Inferior parietal cortex (tissue), 1 donor: Measurements from ENCODE around the gene JAKMIP3.

Experiments
- DNase-seq: peaks from one replicate; pipeline ENCODE4 v3.0.0-alpha.2; 2016; ENCODE audit errors: extremely low spot score

The JAKMIP3 gene

DNA sequence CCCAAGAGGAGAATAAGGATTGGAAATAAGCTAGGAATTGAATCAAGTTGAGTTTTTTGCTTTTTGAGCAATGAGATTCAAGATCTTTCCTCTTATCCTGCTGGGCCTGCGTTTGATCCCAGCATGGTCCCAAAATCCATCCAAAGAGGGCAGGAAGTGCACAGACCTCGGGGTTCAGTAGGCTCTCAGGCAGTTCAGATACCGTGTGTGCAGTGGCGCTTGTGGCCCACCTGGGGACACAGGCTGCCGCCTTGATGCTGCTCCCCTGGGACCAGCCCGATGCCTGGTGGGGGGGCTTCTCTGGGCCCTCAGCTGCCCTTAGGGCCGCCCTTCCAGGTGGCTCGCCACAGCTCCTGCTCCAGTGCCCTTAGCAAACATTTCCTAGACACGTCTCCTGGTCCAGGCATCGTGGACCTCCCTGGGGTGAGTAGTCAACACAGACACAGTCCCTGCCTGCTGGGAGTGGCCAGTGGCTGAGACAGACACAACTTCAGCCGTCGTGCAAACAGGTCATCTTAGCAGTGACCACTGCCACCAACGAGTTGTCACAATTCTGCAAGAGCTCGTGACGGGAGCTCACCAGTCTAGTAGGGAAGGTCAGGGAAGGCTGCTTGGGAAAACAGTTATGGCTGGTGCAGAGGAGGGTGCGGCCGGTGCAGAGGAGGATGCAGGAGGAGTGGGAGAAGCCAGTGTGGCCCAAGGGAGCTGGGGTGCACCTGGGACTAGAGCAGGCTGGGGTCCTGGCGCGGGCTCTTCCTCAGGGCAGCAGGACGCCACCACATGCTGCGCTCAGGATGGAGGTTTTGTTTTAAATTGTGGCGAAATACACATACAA is 21.7 kb upstream of the JAKMIP3 start:
- DNase-seq, result no peak

DNA sequence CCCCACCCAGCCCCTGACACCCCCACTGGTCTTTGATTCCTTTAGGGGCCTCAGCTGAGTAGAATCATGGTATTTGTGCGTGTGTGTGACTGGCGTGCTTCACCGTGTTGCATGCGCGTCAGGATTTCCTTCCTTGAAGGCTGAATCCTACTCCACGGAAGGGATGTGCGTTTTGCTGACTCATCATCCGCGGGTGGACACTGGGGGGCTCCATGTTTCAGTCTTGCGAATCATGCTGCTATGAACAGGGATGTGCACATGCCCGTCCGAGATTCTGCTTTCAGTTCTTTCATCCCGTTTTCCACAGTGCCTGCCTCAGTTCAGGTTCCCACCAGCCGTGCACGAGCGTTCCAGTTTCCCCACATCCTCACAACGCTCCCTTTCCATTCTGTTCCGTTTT is 20.9 kb upstream of the JAKMIP3 start:
- peak; percentile 34 for DNase-seq

DNA sequence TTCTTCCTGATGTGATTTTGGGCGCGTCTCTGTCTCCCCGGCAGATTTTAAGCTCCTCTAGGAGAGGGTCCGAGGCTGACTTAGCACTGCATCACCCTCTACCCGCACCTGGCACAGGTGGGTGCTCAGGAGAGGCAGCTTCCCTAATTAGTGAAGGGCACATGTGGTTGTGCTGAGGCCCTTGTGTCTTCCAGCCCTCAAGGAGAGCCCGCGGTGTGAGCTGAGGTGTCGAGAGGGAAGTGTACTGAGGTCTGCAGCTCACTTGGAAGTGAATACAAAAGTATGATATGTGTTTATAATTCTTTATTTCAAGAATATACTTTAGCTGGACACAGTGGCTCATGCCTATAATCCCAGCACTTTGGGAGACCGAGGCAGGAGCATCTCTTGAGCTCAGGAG is 20.4 kb upstream of the JAKMIP3 start:
- DNase-seq, result no peak

DNA sequence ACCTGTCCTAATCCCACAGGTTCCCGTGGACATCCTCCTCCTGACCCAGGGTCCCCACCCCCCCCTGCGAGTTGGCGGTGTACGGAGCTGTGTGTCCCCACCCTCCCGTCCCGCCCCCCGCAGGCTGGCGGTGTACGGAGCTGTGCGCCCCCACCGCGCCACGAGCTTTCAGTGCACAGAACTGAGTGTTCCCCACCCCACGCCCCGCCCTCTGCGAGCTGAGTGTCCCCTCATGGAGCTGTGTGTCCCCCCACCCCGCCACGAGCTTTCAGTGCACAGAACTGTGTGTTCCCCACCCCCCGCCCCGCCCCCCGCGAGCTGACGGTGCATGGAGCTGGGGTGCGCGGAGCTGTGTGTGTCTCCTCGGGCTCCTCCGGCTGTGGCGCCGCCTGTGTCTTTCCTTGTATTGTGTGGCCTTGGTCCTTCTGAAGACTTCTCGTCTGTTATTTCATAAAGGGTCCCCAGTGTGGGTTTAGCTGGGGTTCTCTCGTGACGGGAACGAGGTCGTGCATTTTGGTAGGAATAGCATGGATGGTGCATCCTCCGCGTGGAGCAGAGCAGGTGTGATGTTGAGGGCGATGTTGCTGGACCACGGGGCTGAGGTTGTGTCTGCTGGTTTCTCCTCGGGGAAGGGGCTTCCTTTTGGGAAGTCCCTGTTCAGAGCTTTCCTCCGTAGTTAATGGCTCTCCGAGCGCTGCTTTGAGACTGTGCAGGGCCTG is 18.0 kb upstream of the JAKMIP3 start:
- DNase-seq, result no peak

DNA sequence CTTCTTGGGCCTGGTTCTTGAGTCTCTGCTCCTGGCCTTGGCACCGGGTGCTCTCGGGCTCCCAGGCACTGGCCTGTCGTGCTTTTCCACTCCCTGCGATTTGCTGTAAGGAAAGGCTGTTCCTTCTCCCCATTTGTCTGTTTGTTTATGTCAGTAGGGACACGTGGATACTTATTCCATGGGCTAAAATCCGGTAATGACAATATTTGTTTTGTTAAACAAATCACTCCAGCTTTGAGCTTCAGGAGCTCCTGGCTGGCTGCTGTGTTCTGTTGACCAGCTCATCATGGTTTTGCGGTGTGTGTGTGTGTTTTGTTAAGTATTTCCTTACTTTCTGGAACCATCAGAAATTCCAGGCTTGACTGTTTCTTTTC is 17.5 kb upstream of the JAKMIP3 start:
- no peak for DNase-seq

GRCh38 chr10:132050191-132050590 is 15.6 kb upstream of the JAKMIP3 start:
- no peak for DNase-seq

- no peak for DNase-seq
Measured at GRCh38 chr10:132052124-132052523, 13.6 kb upstream of the JAKMIP3 start.

DNA sequence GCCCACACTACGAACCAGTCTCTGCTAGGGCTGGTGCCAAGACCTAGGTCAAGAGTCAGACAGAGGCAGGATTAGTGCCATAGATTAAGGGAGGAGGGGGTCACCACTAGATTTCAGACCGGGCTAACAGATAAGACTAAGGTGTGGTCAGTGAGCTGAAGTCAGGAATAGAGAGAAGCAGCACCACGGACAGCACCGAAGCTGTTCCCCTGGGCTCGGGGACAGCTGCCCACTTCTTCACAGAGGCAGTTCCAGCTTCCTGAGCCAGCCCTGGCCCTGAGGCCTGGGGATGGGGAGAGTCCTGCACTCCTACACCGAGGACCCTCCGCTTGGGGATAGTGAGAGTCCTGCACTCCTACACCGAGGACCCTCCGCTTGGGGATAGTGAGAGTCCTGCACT is 11.2 kb upstream of the JAKMIP3 start:
- DNase-seq, result no peak

- no peak for DNase-seq
Measured at GRCh38 chr10:132055616-132056015, 10.1 kb upstream of the JAKMIP3 start.

DNA sequence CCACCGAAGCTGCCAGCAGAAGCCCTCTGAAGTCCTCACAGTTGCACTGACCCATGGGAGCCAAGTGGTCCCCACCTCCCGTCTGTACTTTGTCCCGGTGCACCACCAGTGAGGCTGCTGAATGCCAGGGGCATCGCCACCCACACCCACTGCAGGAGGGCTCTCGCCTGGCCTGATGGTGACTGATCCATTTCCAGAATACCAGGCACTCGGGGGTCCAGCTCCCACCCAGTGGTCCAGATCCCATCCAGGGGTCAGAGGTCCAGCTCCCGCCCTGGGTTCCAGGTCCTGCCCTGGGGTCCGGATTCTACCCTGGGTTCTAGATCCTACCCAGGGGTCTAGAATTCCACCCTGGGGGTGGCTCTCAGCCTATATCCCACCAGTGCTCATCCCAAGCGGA is 9.1 kb upstream of the JAKMIP3 start:
- DNase-seq, result no peak

DNA sequence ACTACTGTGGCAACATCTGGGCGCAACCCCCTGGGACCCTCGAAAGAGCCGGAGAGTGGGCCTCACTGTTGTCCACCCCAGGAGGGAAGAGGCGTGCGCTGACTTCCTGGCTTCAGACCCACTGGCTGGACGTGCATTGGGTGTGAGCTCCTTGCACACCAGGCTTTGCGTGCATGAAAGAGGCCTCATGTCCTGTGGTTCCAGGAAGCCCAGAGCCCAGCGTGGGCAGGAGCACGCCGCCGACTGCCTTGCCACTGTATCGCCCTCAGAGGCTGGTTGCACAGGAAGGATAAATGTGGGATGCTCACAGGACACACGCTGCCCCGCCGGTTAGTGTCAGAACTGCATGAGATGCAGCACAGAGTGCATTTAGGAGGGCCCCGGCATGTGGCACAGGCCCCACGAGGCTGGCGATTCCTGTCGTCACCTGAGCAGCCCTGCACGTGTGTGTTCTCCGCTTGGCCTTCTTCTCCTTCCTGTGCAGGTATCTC is 8.5 kb upstream of the JAKMIP3 start:
- DNase-seq, result no peak

GRCh38 chr10:132058111-132058745 is 7.5 kb upstream of the JAKMIP3 start:
- DNase-seq, result no peak

GRCh38 chr10:132058793-132059759 is 6.7 kb upstream of the JAKMIP3 start:
- DNase-seq, result no peak

DNA sequence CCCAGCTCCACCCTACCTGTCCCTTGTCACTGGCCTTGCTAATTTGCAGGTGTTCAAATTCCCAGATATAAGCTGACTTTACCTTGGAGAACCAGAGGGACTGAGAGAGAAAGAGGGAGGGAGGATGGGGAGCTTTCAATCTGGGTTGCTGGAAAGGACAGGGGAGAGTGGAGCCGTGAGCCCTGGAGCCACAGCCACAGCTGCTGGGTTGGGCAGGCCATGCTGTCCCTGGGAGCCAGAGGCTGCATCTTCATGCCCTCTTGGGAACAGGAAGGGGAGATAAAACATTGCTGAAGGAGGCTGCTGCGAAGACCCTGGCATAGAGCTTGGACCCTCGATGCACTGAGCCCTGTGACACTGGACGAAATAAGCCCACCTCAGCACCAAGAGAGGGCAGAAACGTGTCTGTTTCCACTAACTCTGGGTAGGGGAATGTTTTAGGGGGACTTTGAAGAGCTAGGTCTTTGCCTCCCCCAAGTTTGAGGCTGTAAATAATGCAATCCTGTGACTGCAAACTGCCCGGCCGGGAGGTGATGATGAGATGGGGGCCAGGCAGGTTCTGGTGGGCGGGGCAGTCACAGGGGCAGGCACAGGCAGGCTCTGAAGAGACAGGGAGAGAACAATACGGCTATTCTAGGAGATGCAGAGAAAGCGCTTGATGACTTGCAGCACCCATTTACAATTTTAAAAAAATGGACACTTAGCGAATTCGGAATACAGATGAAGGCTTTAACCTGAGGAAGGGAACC is 5.8 kb upstream of the JAKMIP3 start:
- DNase-seq, result peak; percentile 23

DNA sequence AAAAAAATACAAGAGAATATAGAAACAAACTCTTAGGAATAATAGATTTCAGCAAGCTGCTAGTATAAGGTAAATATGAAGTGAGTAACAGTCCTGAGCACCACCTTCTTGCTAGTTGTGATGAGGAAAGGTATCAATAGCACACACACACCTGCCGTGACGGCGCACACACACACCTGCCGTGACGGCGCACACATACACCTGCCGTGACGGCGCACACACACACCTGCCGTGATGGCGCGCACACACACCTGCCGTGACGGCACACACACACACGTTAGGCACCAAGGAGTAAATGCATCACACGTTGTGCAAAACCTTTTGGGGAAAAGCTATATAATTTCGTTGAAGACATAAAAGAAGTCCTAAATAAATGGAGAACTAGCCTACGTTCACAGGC is 4.7 kb upstream of the JAKMIP3 start:
- no peak for DNase-seq

- DNase-seq, result no peak
Measured at GRCh38 chr10:132061465-132061864, 4.3 kb upstream of the JAKMIP3 start.

DNA sequence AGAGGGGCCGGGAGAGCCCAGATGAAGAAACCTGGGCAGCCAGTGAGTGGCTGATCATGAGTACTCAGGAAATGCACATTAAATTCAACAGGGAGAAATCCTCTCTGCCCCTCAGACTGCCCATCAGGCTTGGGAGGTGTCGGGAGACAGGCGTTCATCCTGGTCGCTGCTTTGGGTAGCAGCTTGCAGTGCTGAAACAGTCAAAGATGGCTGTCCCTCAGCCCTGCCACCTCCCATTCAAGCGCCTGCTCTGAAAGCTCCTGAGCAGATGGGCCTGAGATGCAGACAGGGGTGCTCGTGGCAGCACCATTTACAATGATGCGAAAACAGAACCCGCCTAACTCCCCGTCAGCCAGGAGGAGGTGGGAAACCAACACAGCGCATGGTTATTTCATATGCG is 3.6 kb upstream of the JAKMIP3 start:
- DNase-seq, result no peak

DNA sequence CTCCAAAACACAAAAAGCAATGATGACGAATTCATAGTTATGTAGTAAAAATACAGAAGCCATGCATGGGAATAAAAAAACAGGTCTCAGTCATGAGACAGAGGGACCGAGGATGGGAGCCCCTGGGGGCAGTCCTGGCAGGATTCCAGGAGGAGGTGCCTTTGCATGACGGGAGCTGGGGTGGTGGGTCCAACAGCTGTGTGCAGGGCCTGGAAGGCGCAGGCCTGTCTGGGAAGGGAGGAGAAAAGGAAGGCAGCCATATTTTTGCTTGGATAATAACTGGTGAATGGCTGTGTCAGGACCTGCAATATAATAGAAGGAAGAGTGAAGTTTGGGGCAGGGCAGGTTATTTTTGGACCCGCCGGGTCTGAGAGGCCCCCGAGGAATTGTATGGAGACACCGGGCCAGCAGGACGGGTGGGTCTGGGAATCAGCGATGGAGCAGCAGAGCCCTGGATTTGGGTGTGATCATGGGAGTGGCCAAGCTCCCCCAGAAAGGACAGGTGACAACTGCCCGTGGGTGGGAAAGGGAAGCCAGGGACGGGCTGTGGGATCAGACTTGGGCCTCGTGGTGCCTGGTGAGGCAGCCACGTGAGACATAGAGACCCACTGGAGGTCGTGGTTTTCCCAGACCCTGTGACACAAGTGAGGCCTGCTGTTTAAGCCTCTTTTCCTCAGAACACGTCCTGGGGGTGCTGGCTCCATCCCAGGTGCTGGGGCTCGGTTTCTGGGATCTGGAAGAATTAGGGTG is 2.9 kb upstream of the JAKMIP3 start:
- DNase-seq, result no peak

DNA sequence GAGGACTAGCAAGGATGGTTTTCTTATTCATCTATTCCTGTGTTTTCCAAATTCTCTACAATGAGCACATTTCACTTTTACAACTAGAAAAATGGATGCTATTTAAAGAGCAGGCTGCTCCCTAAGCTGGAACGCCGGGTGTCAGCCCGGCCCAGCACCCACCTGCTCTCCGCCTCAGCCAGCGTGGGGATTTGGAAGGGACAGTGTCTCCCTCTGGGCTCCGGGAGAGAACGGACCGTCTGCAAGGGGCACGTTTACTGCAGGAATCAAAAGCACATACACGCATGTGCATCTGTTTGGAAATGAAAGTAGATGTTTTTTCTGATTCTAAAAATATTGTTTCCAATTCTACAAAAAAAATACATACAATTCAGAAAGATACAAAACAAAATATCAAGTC is 2.3 kb upstream of the JAKMIP3 start:
- peak; percentile 54 for DNase-seq
